HG03432 (cell line): ENCODE data around the gene ACLY.
"Not testable (repeated sequence)": the region's sequence is repeated elsewhere in the genome, so short reads cannot be mapped to it uniquely, and the experiment has no call there.

ENCODE experiments used
- ATAC-seq: cut with Tn5 transposase; IDR thresholded peaks from one replicate; pipeline ENCODE4 v1.9.1; 2021; ENCODE audit warnings: mild to moderate bottlenecking, moderate library complexity; ENCODE audit not compliant: unreplicated experiment

Gene ACLY

GRCh38 chr17:41873559-41874292, 45.0 kb downstream of the ACLY start:
- no peak for ATAC-seq

DNA sequence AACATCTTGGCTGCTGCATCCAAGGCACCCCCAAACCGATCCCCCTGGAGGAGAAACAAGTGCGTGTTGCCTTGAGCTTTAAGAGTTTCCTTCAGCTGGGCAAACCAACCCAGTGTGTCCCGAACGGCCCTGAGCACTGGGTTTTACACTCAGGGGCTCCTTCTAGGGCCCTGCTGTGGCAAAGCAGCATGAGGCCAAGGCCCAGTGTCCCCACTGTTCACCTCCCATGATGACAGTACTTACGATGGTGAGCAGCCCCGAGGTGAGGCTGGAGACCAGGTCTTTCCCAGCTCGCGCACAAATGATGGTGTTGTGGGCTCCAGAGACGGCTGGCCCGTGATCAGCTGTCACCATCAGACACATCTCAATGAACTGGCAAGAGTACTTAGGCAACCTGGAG, 47.0 kb downstream of the ACLY start:
- no peak for ATAC-seq

DNA sequence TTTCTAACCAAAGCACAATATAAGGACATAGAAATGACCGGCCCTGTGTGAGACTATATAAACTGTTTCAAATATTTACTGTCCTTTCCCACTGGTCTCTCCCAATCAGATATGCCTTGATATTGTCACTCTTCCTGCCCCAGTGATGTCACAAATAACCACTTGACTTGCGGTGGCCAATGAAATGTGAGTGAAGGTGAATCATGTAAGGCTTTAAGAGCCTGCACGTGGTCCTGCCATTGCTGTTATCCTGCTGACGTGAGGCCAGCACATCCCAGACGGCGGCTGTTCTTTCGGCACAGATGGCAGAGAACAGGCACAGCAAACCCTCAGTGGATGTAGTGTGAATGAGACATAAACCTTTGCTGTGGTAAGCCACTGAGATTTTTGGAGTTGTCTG, 48.1 kb downstream of the ACLY start:
- no peak for ATAC-seq

- ATAC-seq, result no peak
Observed at GRCh38 chr17:41870097-41870496, 48.7 kb downstream of the ACLY start.

DNA sequence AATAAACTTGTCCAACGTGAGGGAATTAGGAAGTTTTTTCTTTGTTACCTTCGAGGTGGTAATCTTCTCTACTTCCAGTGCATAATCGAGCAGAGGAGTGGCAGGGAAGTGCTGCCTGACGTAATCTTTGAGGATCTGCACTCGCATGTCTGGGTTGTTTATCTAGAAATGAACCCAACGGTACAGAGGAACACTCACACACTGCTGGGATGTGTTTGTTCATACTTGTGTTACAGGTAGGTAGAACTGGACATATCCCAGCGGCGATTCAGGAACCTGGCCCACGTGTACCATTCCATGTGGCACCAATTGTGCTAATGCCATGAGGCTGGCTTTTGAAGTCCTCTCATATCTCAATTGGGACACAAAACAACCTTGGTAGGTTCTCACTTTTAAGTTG, 49.3 kb downstream of the ACLY start:
- ATAC-seq, result no peak

- ATAC-seq, result no peak
Observed at GRCh38 chr17:41868568-41868967, 50.2 kb downstream of the ACLY start.

GRCh38 chr17:41865596-41865893, 53.2 kb downstream of the ACLY start:
- no peak for ATAC-seq

DNA sequence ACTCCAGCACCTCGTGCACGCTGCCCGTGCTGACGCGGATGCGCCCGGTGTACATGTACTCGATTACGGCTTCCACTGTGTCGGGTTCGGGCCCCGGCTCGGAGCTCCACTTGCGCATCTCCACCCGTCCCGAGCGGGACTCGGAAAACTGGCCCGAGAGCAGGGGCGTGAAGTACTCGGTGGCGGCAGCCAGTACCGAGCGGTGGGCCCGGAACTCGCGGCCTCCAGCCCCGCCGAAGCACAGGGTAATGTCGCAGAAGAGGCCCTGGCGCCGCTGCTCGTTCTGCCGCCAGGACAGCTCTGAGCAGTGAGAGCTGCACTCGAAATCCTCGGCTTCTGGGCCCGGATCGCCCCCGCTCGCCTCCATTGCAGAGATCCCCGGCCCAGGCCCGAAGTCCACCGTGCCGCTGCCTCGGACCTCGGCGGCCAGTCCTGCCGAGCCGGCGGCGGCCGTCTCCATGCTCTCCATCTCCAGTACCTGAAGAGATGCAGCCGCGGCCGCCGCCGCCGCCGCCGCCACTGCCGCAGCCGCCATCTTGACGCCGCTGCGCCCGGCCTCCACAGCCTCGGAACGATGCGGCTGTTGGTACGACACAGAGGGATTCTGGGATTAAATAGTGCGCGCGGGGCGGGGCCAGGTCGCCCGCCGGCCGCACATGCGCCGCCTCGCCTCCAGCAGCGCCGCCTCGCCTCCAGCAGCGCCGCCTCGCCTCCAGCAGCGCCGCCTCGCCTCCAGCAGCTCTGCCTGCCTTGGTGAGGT, 53.7 kb downstream of the ACLY start, which contains the start of gene KLHL11:
Gene KLHL11, minus strand, starts transcription at position 588 of the 760 bp plus-strand sequence. Its CDS starts 53 bp downstream, at position 535.
- peak; percentile 87 for ATAC-seq

DNA sequence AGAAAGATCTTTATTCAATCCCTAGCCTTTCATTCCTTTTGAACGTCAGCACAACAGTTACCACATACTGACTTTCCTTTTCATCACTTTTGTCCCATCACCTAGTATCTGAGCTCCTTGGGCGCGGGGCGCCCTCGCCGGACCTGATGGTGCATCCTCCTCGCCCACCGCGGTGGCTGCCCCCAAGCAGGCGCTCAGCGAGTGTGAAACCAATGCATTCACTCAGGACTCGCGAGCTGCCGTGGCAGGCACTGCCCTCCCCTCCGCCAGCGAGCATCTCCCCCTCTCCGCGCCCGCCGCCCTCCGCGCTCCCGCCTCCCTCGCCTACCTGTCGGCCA, 54.3 kb downstream of the ACLY start:
- no peak for ATAC-seq

- ATAC-seq, result no peak
Observed at GRCh38 chr17:41863074-41863848, 55.5 kb downstream of the ACLY start.

GRCh38 chr17:41860254-41860931, 58.4 kb downstream of the ACLY start:
- no peak for ATAC-seq

GRCh38 chr17:41851382-41851781, 67.4 kb downstream of the ACLY start:
- not testable (repeated sequence) for ATAC-seq

DNA sequence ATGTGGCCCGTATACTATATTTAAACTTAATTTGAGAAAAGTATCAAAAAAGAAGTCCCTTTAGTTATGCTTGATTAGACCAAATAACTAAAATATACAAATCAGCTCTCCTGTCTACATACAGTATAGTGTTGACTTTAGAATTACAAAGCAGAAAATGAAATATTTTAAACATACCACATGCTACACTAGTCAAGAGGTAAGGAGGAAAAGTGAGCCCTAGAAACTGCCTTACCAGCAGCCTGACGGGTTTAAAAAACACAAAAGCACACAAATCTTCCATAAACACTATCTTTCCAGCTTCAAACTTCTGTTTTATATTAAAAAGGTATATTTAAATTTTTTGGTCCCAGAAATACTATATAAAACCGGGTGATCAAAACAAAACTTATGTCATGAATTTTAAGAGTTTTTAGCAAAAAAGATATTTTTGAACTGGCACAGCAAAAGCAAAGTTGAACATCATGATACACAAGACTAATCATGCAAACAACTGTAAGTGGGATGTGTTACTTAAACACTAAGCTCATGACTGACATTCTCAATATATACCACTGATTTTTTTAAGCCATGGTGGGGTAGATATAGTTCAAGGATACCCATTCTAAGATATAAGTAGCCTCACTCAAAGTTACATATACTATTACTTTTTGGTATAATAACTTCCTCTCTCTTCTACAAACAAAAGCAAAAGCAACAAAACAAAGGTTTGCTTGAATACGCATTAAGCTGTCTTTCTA, 69.3 kb downstream of the ACLY start:
- ATAC-seq, result no peak

DNA sequence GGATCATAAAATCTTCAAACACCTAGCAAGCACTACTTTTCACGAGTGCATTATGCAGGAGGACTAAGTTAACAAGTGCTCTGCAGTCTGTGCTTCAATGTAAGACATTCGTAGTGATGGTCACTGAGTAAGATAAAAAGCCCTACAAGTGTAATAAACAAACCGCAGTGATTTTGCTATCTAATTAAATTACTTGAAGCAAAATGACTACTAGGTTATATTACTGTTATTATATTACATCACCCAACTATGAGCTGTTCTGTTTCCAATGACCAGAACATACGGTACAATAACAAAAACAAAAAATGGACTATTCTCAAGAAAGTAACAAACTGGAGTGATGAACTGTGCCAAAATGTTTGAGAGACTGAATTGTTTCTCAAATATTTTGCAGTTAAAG, 70.0 kb downstream of the ACLY start:
- ATAC-seq, result no peak

- no peak for ATAC-seq
Observed at GRCh38 chr17:41844971-41845370, 73.8 kb downstream of the ACLY start.

DNA sequence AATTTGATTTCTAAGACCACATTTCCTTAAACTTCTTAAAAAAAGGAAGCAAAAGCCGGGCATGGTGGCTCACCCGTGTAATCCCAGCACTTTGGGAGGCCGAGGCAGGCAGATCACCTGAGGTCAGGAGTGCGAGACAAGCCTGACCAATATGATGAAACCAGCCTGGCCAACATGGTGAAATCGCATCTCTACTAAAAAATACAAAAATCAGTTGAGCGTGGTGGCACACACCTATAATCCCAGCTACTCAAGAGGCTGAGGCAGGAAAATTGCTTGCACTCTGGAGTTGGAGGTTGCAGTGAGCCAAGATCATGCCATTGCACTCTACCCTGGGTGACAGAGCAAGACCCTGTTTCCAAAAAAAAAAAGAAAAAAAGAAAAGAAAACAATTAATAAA, 78.0 kb downstream of the ACLY start:
- not testable (repeated sequence) for ATAC-seq

DNA sequence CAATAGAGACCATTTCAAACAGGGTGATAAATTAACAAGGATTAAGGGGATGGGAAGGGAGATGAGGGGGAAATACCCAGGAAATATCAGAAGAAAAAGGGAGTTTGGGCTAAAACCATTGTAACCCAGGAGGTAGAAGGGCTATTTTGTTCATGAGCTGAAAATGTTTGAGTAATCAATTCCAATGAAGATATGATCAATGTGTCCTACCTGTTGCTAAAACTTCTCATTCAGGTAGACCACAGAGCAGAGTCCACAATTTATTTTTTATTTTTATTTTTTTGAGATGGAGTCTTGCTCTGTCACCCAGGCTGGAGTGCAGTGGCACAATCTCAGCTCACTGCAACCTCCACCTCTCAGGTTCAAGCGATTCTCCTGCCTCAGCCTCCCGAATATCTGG, 79.3 kb downstream of the ACLY start:
- not testable (repeated sequence) for ATAC-seq

GRCh38 chr17:41837761-41838538, 80.8 kb downstream of the ACLY start, which contains the start of gene KLHL10:
KLHL10 (plus strand) TSS chr17:41837825; CDS start chr17:41837933, 108 bp downstream.
- ATAC-seq, result no peak

DNA sequence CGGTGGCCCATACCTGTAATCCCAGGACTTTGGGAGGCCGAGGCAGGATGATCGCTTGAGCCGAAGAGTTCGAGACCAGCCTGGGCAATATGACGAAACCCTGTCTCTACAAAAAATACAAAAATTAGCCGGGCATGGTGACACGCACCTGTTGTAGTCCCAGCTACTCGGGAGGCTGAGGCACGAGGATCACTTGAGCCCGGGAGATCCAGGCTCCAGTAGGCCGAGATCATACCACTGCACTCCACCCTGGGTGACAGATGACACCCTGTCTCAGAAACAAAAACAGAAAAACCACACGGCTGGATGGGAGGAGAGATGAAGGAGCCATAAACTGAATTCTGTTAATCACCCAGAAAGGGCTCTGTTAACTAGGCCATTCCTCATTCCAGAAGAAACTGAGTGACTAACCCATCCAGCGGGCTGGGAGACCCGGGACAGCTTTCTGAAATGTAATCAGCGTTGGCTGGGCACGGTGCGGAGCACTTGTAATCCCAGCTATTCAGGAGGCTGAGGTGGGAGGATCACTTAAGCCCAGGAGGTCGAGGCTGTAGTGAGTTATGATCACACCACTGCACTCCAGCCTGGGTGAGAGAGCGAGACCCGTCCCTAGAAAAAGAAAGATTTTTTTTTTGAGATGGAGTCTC, 82.1 kb downstream of the ACLY start:
- no peak for ATAC-seq
